Testis (tissue), 2 donors: ENCODE measurements around the gene LPP.

Source experiments
- POLR2A ChIP-seq: fragments of 450-650 bp; IDR thresholded peaks from one replicate; pipeline ENCODE4 v1.6.1; 2017; ENCODE audit warnings: antibody characterized with exemption, mild to moderate bottlenecking, moderate library complexity
- TF ChIP-seq, protein P1 (sequence below), 3 experiments: fragments of 450-650 bp in 2 of 3; fragments of 200-600 bp in 1 of 3; sonication (generic) in 1 of 3; IDR thresholded peaks; one replicate each; pipeline ENCODE4 v1.5.1; 2016 to 2019; ENCODE audit warnings: antibody characterized with exemption in 3 of 3, mild to moderate bottlenecking in 2 of 3, moderate library complexity in 1 of 3

DNA sequence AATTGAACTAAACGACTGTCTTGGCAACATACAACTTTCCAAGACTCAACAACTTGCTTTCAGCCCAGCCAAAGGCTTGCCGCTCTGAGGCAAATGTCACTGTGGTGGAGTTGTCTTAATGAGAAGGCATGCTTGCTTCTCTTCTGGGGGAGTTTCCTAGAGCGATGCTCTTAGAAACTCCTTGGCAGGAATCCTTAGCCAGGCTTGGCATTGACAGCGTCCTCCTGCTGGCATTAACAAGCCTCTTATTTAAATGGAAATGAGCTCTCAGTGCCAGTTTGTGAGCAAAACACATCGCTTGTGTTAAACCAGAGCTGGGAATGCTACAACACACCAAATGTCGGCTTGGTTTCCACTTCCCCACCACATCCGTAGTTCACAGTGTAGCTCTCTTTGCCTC, 752.3 kb downstream of the LPP start:
- TF ChIP-seq, protein P1, sequence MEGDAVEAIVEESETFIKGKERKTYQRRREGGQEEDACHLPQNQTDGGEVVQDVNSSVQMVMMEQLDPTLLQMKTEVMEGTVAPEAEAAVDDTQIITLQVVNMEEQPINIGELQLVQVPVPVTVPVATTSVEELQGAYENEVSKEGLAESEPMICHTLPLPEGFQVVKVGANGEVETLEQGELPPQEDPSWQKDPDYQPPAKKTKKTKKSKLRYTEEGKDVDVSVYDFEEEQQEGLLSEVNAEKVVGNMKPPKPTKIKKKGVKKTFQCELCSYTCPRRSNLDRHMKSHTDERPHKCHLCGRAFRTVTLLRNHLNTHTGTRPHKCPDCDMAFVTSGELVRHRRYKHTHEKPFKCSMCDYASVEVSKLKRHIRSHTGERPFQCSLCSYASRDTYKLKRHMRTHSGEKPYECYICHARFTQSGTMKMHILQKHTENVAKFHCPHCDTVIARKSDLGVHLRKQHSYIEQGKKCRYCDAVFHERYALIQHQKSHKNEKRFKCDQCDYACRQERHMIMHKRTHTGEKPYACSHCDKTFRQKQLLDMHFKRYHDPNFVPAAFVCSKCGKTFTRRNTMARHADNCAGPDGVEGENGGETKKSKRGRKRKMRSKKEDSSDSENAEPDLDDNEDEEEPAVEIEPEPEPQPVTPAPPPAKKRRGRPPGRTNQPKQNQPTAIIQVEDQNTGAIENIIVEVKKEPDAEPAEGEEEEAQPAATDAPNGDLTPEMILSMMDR (IDR thresholded peaks at IDR 0.05), result no peak
- TF ChIP-seq POLR2A, result no peak
